ENCODE results near the gene OCLN. TPM values are rescaled to one million over a fixed set of nuclear protein-coding genes. Genes with fewer than 3 reads are reported as not detected.
"Not testable (repeated sequence)": the region's sequence is repeated elsewhere in the genome, so short reads cannot be mapped to it uniquely, and the experiment has no call there.

The OCLN gene, protein sequence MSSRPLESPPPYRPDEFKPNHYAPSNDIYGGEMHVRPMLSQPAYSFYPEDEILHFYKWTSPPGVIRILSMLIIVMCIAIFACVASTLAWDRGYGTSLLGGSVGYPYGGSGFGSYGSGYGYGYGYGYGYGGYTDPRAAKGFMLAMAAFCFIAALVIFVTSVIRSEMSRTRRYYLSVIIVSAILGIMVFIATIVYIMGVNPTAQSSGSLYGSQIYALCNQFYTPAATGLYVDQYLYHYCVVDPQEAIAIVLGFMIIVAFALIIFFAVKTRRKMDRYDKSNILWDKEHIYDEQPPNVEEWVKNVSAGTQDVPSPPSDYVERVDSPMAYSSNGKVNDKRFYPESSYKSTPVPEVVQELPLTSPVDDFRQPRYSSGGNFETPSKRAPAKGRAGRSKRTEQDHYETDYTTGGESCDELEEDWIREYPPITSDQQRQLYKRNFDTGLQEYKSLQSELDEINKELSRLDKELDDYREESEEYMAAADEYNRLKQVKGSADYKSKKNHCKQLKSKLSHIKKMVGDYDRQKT
- total RNA-seq (2014; rRNA removed; shearing (Covaris generic)), result 3.3 and 7.8 TPM in 2 replicates

DNA sequence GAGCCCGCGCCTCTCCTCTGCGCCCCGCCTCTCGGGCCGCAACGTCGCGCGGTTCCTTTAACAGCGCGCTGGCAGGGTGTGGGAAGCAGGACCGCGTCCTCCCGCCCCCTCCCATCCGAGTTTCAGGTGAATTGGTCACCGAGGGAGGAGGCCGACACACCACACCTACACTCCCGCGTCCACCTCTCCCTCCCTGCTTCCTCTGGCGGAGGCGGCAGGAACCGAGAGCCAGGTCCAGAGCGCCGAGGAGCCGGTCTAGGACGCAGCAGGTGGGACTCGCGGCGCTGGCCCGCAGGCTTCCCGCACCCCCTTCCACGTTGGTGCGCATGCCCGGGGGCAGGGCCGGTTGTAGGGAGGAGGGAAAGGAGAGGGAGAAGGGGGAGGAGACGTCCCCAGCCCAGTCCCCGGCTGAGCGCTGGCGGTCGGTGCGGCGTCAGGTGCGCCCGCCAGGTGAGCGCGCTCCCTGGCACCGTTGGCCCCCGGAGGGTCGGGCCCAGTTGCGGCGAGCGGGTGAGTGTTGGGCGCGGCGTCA, at the start of gene OCLN:
OCLN (plus strand) TSS at position 400 of the 532 bp plus-strand sequence. CDS start 11,455 bp downstream, outside the sequence.
- peak; percentile 83 for DNase-seq (ENCODE audit: low spot score)
- in situ Hi-C loops (cut with HindIII; ENCODE audit: low sequenced_read_pairs), result no loop called here

DNA sequence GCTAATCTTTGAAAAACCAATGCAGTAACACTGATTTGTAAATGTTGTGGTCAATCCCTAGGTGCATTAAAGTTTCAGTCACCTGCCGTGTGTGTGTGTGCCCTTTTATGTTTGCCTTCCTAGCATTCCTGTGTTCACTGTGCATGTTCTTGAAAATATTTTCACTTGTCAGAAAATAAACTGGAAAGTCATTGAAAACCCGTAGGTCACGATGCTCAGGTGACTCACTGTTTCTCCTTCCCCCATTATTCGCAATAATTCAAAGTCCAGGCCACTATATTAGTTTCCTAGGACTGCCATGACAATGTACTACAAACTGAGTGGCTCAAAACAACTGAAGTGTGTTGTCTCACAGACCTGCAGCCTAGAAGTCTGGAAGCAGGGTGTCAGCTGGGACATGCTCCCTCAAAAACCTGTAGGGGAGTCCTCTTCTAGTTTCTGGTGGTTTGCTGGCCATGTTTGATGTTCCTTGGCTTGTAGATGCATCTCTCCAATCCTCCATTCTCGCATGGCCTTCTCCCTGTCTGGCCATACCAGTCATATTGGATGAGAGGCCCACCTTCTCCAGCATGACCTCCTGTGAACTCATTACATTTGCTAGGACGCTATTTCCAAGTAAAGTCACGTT, 48.3 kb upstream of the OCLN start:
- no peak for DNase-seq (ENCODE audit: low spot score)
- in situ Hi-C loops (cut with HindIII; ENCODE audit: low sequenced_read_pairs), result no loop called here

DNA sequence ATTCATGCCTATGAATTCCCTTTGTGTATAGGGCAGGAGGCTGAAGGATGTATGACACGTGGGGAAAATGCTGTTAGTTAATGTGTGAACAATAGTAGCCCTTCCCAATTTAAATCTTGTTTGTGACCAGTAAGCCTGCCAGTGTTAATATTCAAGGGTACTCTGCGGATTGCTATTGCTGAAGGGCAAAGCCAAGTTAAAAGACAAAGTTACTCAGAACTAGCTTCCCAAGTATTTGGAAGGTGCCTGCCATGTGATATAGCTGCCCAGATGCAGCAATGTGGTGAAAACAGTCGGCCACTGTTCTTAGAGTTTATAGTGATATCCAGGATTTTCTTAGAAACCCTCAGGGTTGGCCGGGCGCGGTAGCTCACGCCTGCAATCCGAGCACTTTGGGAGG, 43.1 kb upstream of the OCLN start:
- in situ Hi-C loops (cut with HindIII; ENCODE audit: low sequenced_read_pairs), result no loop called here
- no peak for DNase-seq (ENCODE audit: low spot score)

DNA sequence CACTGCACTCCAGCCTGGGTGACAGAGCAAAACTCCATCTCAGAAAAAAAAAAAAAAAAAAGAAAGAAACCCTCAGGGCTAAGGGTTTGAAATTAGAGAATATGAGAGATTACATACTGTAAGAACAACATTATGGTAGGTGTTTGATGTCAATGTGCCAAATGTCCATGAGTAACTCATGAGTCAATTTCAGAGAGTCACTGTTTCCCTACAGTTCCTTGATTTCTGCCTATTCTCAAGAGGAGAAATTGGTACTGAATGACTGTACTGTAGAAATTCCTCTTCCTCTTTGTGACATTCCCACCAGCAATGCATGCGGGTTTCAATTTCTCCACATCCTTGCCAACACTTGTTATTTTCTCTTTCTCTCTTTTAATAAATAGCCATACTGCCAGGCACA, 42.5 kb upstream of the OCLN start:
- DNase-seq (ENCODE audit: low spot score), result no peak

DNA sequence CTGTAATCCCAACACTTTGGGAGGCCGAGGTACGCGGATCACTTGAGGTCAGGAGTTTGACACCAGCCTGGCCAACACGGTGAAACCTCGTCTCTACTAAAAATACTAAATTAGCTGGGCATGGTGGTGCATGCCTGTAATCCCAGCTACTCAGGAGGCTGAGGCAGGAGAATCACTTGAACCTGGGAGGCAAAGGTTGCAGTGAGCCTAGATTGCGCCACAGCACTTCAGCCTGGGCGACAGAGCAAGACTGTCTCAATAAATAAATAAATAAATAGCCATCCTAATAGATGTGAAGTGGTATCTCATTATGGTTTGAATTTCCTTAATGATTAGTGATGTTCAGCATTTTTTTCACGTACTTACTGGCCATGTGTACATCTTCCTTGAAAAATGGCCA, 42.1 kb upstream of the OCLN start:
- in situ Hi-C loops (cut with HindIII; ENCODE audit: low sequenced_read_pairs); DNase-seq (ENCODE audit: low spot score): not testable (repeated sequence)

More for the DNA sequence above, 42.5 kb upstream of the OCLN start:
- in situ Hi-C loops (cut with HindIII; ENCODE audit: low sequenced_read_pairs), result no loop called here

DNA sequence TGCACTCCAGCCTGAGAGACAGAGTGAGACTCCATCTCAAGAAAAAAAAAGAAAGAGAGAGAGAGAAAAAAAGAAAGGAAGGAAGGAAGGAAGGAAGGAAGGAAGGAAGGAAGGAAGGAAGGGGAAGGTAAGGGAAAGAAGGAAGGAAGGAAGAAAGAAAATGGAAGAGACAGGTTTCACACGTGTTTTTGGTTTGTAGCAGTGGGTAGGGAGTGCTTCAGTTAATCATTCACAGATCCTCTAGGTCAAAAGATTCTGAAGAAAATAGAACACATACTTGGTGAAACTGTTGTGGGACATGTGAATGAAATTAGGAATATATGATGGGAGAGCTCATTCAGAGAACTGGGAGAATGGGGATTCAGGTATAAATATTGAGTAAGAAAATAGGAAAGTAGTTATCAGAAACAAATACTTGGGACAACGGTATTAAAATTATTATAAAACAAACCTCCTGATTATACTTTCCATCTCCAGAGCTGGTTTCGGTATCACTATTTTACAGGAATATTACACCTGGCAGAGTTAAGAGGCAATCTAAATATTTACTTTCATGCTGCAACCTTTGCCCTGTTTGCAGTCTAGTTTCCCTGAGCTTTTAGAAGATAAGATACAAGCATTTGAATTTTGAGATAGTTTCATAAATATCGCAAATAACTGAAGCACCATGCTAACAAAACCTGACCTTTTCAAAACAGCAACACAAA, 40.5 kb upstream of the OCLN start:
- in situ Hi-C loops (cut with HindIII; ENCODE audit: low sequenced_read_pairs), result no loop called here
- DNase-seq (ENCODE audit: low spot score), result no peak

DNA sequence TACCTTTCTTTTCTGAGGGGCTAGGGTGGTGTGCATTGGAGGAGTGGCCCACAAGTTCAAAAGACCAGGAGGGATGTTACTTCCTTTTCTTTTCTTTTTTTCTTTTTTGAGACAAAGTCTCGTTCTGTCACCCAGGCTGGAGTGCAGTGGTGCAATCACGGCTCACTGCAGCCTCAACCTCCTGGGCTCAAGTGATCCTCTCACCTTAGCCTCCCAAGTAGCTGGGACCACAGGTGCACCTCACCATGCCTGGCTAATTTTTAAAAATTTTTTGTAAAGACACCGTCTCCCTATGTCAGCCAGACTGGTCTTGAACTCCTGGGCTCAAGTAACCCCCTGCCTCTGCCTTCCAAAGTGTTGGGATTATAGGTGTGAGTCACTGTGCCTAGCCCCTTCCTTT, 39.1 kb upstream of the OCLN start:
- in situ Hi-C loops (cut with HindIII; ENCODE audit: low sequenced_read_pairs); DNase-seq (ENCODE audit: low spot score): not testable (repeated sequence)

DNA sequence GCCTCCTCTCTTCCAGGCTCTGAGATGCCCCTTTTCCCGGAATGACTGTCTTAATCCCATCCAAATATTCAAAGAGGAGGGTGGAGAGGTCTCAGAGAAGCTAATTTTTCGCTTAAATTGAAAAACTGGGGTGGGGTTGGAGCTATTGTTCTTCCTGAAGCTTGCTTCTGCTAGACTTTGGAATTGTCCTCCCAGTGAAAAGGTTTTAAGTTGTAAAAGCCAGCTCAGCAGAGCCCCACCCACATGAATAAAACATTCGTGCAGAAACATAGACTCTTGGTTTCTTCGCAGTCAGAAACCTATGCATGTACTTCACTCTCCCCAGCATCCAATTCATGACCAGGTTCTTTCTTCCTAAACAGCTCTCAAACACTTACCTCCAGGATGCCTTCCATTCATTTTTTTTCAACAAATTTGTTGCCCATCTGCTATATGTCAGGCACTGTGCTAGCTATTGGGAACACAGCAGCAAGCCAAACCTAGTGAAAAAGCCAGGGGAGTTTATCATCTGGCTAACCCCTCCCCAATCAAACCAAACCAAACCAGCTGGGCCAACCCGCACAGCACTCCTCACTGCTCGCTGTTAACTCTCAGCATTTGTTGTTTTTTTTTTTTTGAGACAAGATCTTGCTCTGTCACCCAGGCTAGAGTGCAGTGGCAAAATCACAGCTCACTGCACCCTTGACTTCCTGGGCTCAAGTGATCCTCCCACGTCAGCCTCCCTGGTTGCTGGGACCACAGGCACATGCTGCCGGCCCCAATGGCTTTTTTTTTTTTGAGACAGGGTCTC, 37.9 kb upstream of the OCLN start:
- DNase-seq (ENCODE audit: low spot score), result no peak
- in situ Hi-C loops (cut with HindIII; ENCODE audit: low sequenced_read_pairs), result no loop called here

DNA sequence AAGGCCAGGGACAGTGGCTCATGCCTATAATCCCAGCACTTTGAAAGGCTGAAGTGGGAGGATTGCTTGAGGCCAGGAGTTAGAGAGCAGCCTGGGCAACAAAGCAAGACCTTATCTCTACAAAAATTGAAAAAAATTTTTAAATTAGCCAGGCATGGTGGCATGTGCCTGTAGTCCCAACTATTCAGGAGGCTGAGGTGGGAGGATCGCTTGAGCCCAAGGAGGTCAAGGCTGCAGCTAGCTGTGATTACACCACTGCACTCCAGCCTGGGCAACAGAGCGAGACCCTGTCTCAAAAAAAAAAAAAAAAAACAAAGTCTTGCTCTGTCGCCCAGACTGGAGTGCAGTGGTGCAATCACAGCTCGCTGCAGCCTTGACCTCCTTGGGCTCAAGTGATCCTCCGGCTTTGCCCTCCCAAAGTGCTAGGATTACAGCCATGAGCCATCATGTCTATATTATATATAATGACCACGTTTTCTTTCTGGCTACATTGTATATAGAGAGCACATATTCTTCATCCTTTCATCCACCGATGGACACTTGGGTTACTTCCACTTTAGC, 37.1 kb upstream of the OCLN start:
- in situ Hi-C loops (cut with HindIII; ENCODE audit: low sequenced_read_pairs); DNase-seq (ENCODE audit: low spot score): not testable (repeated sequence)

DNA sequence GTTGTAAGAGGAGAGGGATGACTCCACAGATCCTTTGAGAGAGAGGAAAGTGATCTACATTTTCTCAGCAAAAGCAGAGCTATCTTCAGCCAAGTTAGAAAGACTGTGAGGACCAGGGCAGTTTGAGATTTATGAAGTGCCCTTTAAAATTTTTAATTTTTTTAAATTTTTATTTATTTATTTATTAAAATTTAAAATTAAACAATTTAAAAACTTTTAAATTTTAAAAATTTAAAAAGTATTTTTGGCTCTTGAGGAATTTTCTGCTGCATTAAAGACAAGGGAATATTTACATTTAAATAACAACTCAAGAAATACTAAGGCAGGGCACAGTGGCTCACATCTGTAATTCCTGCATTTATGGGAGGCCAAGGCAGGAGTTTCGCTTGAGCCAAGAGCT, 30.4 kb upstream of the OCLN start:
- DNase-seq (ENCODE audit: low spot score), result no peak
- in situ Hi-C loops (cut with HindIII; ENCODE audit: low sequenced_read_pairs), result no loop called here

DNA sequence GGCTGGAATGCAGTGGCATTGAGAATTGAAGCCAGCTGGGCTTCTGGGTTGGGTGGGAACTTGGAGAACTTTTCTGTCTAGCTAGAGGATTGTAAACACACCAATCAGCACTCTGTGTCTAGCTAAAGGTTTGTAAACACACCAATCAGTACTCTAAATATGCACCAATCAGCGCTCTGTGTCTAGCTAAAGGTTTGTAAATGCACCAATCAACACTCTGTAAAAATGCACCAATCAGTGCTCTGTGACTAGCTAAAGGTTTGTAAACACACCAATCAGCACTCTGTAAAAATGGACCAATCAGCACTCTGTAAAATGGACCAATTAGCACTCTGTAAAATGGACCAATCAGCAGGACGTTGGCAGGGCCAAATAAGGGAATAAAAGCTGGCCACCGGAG, 26.2 kb upstream of the OCLN start:
- DNase-seq (ENCODE audit: low spot score); in situ Hi-C loops (cut with HindIII; ENCODE audit: low sequenced_read_pairs): not testable (repeated sequence)

DNA sequence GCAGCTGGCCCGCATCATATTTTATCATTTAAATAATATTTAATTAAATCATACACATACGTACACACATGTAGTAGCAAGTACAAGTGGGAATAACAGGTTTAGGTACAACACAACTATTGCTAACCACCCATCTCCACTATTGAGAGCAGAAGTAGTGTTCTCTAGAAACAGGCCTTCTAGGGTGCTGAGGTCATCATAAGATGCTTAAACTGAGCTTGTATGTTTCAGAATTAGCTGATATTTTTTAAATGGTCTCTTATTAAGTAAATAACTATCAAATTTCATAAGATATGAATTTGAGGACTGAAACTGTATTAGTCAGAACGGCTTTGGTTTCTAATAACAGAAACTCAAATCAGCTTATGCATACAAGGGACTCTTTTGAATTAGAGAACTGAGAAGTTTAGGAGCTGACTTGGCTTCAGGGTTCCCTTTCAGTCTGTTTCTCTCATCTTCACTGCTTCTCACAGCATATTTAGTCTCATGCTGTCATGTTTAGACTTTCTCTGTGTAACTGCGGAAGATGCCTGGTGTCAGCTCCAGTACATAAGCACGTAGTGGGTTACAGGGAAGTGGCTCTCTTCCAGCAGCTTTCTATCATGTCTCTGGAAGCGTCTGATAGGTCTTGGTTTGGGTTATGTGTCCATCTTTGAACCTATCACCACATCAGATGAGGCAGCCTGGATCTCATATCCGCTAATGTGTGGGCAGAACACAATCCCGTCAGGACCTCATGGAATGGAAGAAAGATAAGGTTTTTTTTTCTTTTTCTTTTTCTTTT, 25.0 kb upstream of the OCLN start:
- in situ Hi-C loops (cut with HindIII; ENCODE audit: low sequenced_read_pairs), result no loop called here
- DNase-seq (ENCODE audit: low spot score), result no peak

DNA sequence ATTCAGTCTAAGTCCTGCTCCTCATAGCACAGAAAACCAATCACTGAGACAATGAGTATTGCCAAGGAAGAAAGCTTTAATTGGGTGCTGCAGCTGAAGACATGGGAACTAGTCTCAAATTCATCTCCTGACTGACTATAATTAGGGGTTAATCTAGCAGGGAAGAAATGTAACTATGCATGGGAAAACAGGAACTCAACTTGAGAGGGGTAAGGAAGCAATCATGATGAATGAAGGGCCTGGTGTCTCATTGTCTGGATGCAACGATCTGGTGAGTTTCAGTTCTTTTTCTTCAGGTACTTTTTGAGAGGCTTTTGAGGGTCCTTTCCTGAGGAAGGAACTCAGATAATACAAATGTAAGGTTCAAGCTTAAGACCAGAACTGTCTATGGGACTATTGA, 24.0 kb upstream of the OCLN start:
- DNase-seq (ENCODE audit: low spot score), result no peak
- in situ Hi-C loops (cut with HindIII; ENCODE audit: low sequenced_read_pairs), result no loop called here

DNA sequence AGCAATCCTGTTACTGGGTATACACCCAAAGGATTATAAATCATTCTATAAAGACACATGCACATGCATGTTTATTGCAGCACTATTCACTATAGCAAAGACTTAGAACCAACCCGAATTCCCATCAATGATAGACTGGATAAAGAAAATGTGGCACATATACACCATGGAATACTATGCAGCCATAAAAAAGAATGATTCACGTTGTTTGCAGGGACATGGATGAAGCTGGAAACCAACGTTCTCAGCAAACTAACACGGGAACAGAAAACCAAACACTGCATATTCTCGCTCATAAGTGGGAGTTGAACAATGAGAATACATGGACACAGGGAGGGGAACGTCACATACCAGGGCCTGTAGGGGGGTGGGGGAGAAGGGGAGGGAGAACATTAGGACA, 21.1 kb upstream of the OCLN start:
- in situ Hi-C loops (cut with HindIII; ENCODE audit: low sequenced_read_pairs); DNase-seq (ENCODE audit: low spot score): not testable (repeated sequence)

DNA sequence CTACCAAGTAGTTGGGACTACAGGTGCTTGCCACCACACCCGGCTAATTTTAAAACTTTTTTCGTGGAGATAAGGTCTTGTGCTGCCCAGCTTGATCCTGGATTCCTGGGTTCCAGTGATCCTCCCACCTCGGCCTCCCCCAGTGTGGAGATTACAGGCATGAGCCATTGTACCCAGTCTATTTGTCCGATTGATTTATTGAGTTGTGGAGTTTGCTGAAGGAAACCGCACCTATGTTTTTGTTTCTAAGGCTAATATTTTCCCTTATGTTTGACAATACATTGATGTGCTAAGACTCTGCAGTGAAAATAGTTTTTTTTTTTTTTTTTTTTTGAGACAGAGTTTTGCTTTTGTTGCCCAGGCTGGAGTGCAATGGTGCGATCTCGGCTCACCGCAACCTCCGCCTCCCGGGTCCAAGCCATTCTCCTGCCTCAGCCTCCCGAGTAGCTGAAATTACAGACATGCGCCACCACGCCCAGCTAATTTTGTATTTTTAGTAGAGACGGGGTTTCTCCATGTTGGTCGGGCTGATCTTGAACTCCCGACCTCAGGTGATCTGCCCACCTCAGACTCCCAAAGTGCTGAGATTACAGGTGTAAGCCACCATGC, 20.0 kb upstream of the OCLN start:
- DNase-seq (ENCODE audit: low spot score); in situ Hi-C loops (cut with HindIII; ENCODE audit: low sequenced_read_pairs): not testable (repeated sequence)

DNA sequence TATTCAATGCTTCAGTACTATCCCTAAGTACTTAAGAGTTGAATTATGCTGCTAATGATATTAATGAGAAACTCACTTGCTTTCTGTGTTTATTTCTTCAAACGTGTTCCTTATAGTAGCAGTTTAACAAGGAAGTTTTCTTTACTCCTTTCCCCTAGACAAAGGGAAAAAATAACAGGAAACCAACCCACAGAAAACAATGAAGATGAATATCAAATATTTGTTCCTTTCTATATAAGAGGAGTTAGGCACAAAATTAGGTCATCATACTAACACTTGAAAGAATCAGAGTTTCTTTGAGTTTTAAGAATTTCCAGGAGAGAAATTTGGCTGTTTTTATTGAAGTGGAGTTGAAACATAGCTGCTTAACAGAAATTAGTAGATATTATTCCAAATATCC, 15.4 kb upstream of the OCLN start:
- in situ Hi-C loops (cut with HindIII; ENCODE audit: low sequenced_read_pairs), result no loop called here
- DNase-seq (ENCODE audit: low spot score), result no peak

DNA sequence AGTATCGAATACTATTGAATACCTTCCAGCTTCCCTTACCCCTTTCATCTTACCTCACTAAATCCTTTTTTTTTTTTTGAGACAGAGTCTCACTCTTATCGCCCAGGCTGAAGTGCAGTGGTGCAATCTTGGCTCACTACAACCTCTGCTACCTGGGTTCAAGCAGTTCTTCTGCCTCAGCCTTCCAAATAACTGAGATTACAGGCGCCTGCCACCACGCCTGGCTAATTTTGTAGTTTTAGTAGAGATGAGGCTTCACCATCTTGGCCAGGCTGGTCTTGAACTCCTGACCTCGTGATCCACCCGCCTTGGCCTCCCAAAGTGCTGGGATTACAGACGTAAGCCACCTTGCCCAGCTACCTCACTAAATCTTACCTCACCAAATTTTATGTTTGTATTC, 14.3 kb upstream of the OCLN start:
- in situ Hi-C loops (cut with HindIII; ENCODE audit: low sequenced_read_pairs); DNase-seq (ENCODE audit: low spot score): not testable (repeated sequence)
